Calu3 (cell line): ENCODE results near the gene SIDT1. TPM values are rescaled to one million over a fixed set of nuclear protein-coding genes. Genes with fewer than 3 reads are reported as not detected.

Experiments
- BruUV-seq: library from RNA; stranded (reverse); fragments of 400-500 nt; replicated peaks from 2 replicates; lab custom pipeline; 2021; lab: Mats Ljungman, UMichigan
- CTCF ChIA-PET: fragments of 300-600 bp; sonication (Branson Sonifier 250); formaldehyde crosslinking; loops from one replicate; lab custom pipeline; 2022; ENCODE audit warnings: antibody characterized with exemption; lab: Charles Lee
- DNase-seq: peaks from one replicate; pipeline ENCODE4 v3.0.0; 2022
- H3K27ac Mint-ChIP-seq: one replicate; pipeline ENCODE4 v1.8.0; 2022; ENCODE audit warnings: mixed read lengths; ENCODE audit not compliant: unreplicated experiment
- H3K27me3 Mint-ChIP-seq: one replicate; pipeline ENCODE4 v1.8.0; 2022; ENCODE audit warnings: mixed read lengths; ENCODE audit not compliant: unreplicated experiment
- H3K36me3 Mint-ChIP-seq: one replicate; pipeline ENCODE4 v1.8.0; 2022; ENCODE audit warnings: mild to moderate bottlenecking, moderate library complexity, mixed read lengths; ENCODE audit not compliant: insufficient read depth, unreplicated experiment
- H3K4me1 Mint-ChIP-seq: one replicate; pipeline ENCODE4 v1.8.0; 2022; ENCODE audit warnings: mild to moderate bottlenecking, low read depth, mixed read lengths; ENCODE audit not compliant: unreplicated experiment
- H3K4me3 Mint-ChIP-seq: one replicate; pipeline ENCODE4 v1.8.0; 2022; ENCODE audit warnings: mild to moderate bottlenecking, low read depth, moderate library complexity, mixed read lengths; ENCODE audit not compliant: unreplicated experiment
- H3K9me3 Mint-ChIP-seq: one replicate; pipeline ENCODE4 v1.8.0; 2022; ENCODE audit warnings: low read depth, mixed read lengths; ENCODE audit not compliant: unreplicated experiment
- intact Hi-C: fragments of 100-400 bp; cut with micrococcal nuclease; formaldehyde crosslinking; loops from one replicate; pipeline ENCODE4 v1.10.0; 2022; ENCODE audit not compliant: unreplicated experiment
- total RNA-seq: library from RNA; stranded (reverse); gene quantifications from 2 replicates; pipeline ENCODE4 v1.2.3, GENCODE V29; 2022
- TF ChIP-seq, protein P1 (sequence below): fragments of 200-600 bp; IDR thresholded peaks from one replicate; pipeline ENCODE4 v1.8.0; 2022; ENCODE audit warnings: antibody characterized with exemption; ENCODE audit not compliant: unreplicated experiment

SIDT1 gene
- total RNA-seq, 1 experiment from 2014 or later, result 0.87 TPM

DNA sequence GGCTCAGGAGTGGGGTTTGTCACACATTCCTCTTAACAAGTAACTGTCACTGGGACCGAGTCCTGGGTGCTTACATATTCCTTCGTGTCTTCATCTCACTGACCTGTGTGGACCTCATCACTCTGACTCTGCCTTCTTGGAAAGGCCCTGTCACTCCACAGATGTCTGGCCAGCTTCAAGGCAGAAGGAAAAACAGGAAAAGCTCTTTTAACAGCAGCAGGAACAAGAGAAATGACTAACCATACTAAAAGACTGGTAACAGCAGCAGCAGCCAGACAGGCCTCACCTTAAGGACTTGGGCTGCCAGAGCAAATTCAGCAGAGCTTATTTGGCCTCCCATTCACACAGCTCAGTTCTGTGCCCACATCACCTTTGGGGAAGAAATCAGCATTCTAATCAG lies 96.0 kb downstream of the SIDT1 start:
- TF ChIP-seq, protein P1, sequence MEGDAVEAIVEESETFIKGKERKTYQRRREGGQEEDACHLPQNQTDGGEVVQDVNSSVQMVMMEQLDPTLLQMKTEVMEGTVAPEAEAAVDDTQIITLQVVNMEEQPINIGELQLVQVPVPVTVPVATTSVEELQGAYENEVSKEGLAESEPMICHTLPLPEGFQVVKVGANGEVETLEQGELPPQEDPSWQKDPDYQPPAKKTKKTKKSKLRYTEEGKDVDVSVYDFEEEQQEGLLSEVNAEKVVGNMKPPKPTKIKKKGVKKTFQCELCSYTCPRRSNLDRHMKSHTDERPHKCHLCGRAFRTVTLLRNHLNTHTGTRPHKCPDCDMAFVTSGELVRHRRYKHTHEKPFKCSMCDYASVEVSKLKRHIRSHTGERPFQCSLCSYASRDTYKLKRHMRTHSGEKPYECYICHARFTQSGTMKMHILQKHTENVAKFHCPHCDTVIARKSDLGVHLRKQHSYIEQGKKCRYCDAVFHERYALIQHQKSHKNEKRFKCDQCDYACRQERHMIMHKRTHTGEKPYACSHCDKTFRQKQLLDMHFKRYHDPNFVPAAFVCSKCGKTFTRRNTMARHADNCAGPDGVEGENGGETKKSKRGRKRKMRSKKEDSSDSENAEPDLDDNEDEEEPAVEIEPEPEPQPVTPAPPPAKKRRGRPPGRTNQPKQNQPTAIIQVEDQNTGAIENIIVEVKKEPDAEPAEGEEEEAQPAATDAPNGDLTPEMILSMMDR, result no peak
- H3K4me1 Mint-ChIP-seq, result peaks cover 7% of the 10 kb centered on the region
- no peak overlapping the region for H3K4me3 Mint-ChIP-seq
- DNase-seq, result no peak
- no peaks in the 10 kb centered on the region for H3K36me3 Mint-ChIP-seq
- CTCF ChIA-PET, result no interaction called here
- H3K27me3 Mint-ChIP-seq, result peaks cover 8% of the 10 kb centered on the region
- intact Hi-C loops, result no loop called here
- no TSS peak for BruUV-seq
- no peaks in the 10 kb centered on the region for H3K9me3 Mint-ChIP-seq
- H3K27ac Mint-ChIP-seq, result no peak overlapping the region

DNA sequence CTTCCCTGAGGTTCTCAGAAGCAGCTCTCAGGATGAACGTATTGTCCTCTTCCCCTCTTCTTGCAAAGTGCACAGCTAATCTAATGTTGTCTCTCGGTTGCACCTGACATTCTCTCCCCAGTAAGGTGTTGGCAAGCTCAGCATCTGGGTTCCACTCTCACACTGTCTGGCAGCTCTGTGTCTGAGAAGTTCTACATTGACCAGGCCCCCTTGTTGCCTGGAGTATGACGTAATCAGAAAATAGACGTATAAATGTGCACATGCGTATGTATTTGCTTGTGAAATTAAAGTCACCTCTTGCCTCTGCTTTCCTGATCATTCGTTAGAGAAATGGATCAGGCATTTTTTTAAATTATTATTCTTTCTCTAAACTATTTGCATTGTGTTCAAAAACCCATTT lies 96.4 kb downstream of the SIDT1 start:
- no TSS peak for BruUV-seq
- DNase-seq, result no peak
- no peak overlapping the region for H3K4me3 Mint-ChIP-seq
- intact Hi-C loops, result no loop called here
- H3K9me3 Mint-ChIP-seq, result no peaks in the 10 kb centered on the region
- CTCF ChIA-PET, result no interaction called here
- H3K4me1 Mint-ChIP-seq, result peaks cover 7% of the 10 kb centered on the region
- no peaks in the 10 kb centered on the region for H3K36me3 Mint-ChIP-seq
- no peak overlapping the region for H3K27ac Mint-ChIP-seq
- peaks cover 8% of the 10 kb centered on the region for H3K27me3 Mint-ChIP-seq
- TF ChIP-seq, protein P1, result no peak

GRCh38 chr3:113629584-113630421 lies 97.4 kb downstream of the SIDT1 start:
- TF ChIP-seq, protein P1, result no peak
- CTCF ChIA-PET, result interaction anchor here (1.3 kb wide), 1 partner anchor 137 kb away, joined by 3 read pairs; no protein-coding TSS in a partner anchor
- H3K4me3 Mint-ChIP-seq, result no peak overlapping the region
- no peaks in the 10 kb centered on the region for H3K36me3 Mint-ChIP-seq
- peaks cover 8% of the 10 kb centered on the region for H3K27me3 Mint-ChIP-seq
- intact Hi-C loops, result no loop called here
- H3K27ac Mint-ChIP-seq, result no peak overlapping the region
- peaks cover 7% of the 10 kb centered on the region for H3K4me1 Mint-ChIP-seq
- no peaks in the 10 kb centered on the region for H3K9me3 Mint-ChIP-seq
- no peak for DNase-seq
- BruUV-seq, result no TSS peak

- H3K27me3 Mint-ChIP-seq, result peaks cover 8% of the 10 kb centered on the region
- H3K9me3 Mint-ChIP-seq, result no peaks in the 10 kb centered on the region
- peaks cover 7% of the 10 kb centered on the region for H3K4me1 Mint-ChIP-seq
- H3K27ac Mint-ChIP-seq, result no peak overlapping the region
- BruUV-seq, result no TSS peak
- intact Hi-C loops, result no loop called here
- H3K4me3 Mint-ChIP-seq, result no peak overlapping the region
- H3K36me3 Mint-ChIP-seq, result no peaks in the 10 kb centered on the region
- TF ChIP-seq, protein P1, result no peak
- no peak for DNase-seq
- CTCF ChIA-PET, result interaction anchor here (0.6 to 1.3 kb wide), 3 partner anchors 138 to 1331 kb away, joined by 3 to 4 read pairs (median 3); no protein-coding TSS in a partner anchor
Measured at GRCh38 chr3:113630956-113631542, 98.7 kb downstream of the SIDT1 start.
